HepG2 (cell line): ENCODE measurements around the gene CMYA5.

ENCODE experiments used
- KLF11 ChIP-seq: IDR thresholded peaks from 2 replicates; pipeline ENCODE4 v1.6.1; 2016; ENCODE audit warnings: missing compliant biosample characterization
- POGZ ChIP-seq: sonication (generic); formaldehyde crosslinking; IDR thresholded peaks from 2 replicates; pipeline ENCODE4 v1.4.0; 2020; ENCODE audit warnings: mild to moderate bottlenecking, missing genetic modification reagents
- TF ChIP-seq, protein P1 (sequence below): sonication (generic); formaldehyde crosslinking; IDR thresholded peaks from 2 replicates; pipeline ENCODE4 v1.8.1; 2023; ENCODE audit warnings: missing genetic modification reagents, mild to moderate bottlenecking, borderline replicate concordance

GRCh38 chr5:79806741-79807140 lies 117.1 kb downstream of the CMYA5 start:
- TF ChIP-seq POGZ (CRISPR knock-in tag) (no peak), KLF11 (no peak)
- TF ChIP-seq, protein P1, sequence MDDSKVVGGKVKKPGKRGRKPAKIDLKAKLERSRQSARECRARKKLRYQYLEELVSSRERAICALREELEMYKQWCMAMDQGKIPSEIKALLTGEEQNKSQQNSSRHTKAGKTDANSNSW (CRISPR knock-in tag) = no peak
